IMR-90 (cell line): ENCODE measurements around the gene SMAD4. TPM values are rescaled to one million over a fixed set of nuclear protein-coding genes. Genes with fewer than 3 reads are reported as not detected.
A peak's percentile ranks its signal among the peaks of the same experiment; 100 is the strongest.

Experiments
- ATAC-seq: fragments of 200-7000 bp; cut with Tn5 transposase; 2 replicates; pipeline ENCODE4 v1.9.1; 2020; ENCODE audit warnings: low read depth, mild to moderate bottlenecking, moderate library complexity
- BruUV-seq: library from RNA; stranded (reverse); fragments of 400-500 nt; replicated peaks from 2 replicates; lab custom pipeline; 2021; lab: Mats Ljungman, UMichigan
- CTCF ChIA-PET: fragments of 300-600 bp; formaldehyde crosslinking; extraction: SDS; loops from one replicate; lab custom pipeline; 2021; ENCODE audit warnings: antibody characterized with exemption; lab: Yijun Ruan, JAX
- POLR2A ChIA-PET: fragments of 300-600 bp; sonication (Branson Sonifier 250); formaldehyde crosslinking; loops from one replicate; lab custom pipeline; 2022; ENCODE audit warnings: antibody characterized with exemption; ENCODE audit not compliant: unreplicated experiment; lab: Charles Lee
- DNase-seq: peaks from one replicate; pipeline ENCODE4 v3.0.0; 2013
- H2AFZ ChIP-seq: replicated peaks from 2 replicates; pipeline ENCODE3; 2013; ENCODE audit warnings: low read length, mild to moderate bottlenecking; ENCODE audit not compliant: poor library complexity
- H2AK5ac ChIP-seq: 2 replicates; pipeline ENCODE4 v1.6.1; 2013; ENCODE audit warnings: low read depth, low read length, inconsistent platforms
- H2AK9ac ChIP-seq: replicated peaks from 2 replicates; pipeline ENCODE3; 2013; ENCODE audit warnings: mild to moderate bottlenecking, low read depth, low read length, moderate library complexity; ENCODE audit not compliant: poor library complexity
- H2BK120ac ChIP-seq: 2 replicates; pipeline ENCODE4 v1.6.1; 2013; ENCODE audit warnings: low read depth, low read length, inconsistent platforms
- H2BK15ac ChIP-seq: 3 replicates; pipeline ENCODE4 v1.6.1; 2013; ENCODE audit warnings: low read depth, low read length, inconsistent platforms
- H2BK20ac ChIP-seq: 2 replicates; pipeline ENCODE4 v1.6.1; 2013; ENCODE audit warnings: low read depth, mild to moderate bottlenecking, inconsistent platforms, low read length, moderate library complexity
- H2BK5ac ChIP-seq: 2 replicates; pipeline ENCODE4 v1.6.1; 2013; ENCODE audit warnings: mild to moderate bottlenecking, low read depth, low read length, inconsistent platforms; ENCODE audit not compliant: poor library complexity, severe bottlenecking
- H3K14ac ChIP-seq: replicated peaks from 2 replicates; pipeline ENCODE4 v1.6.1; 2013; ENCODE audit warnings: low read depth, low read length, inconsistent platforms
- H3K18ac ChIP-seq: 2 replicates; pipeline ENCODE4 v1.6.1; 2013; ENCODE audit warnings: low read depth, low read length, control low read depth
- H3K23ac ChIP-seq: 2 replicates; pipeline ENCODE4 v1.6.1; 2013; ENCODE audit warnings: low read depth, low read length, inconsistent platforms
- H3K27ac ChIP-seq: 2 replicates; pipeline ENCODE4 v1.5.1; 2013; ENCODE audit warnings: mild to moderate bottlenecking, control low read depth, low read length; ENCODE audit not compliant: insufficient read depth
- H3K27me3 ChIP-seq: 2 replicates; pipeline ENCODE4 v1.6.1; 2013; ENCODE audit warnings: low read length; ENCODE audit not compliant: control insufficient read depth, insufficient read depth
- H3K36me3 ChIP-seq: 2 replicates; pipeline ENCODE4 v1.6.1; 2013; ENCODE audit warnings: low read length, mixed read lengths; ENCODE audit not compliant: control insufficient read depth, insufficient read depth
- H3K4ac ChIP-seq: 2 replicates; pipeline ENCODE4 v1.6.1; 2013; ENCODE audit warnings: low read depth, low read length, inconsistent platforms
- H3K4me1 ChIP-seq: 2 replicates; pipeline ENCODE4 v1.6.1; 2013; ENCODE audit warnings: low read length, mixed read lengths; ENCODE audit not compliant: control insufficient read depth, insufficient read depth
- H3K4me2 ChIP-seq: 2 replicates; pipeline ENCODE4 v1.6.1; 2013; ENCODE audit warnings: low read depth, mild to moderate bottlenecking, control low read depth, low read length, moderate library complexity
- H3K4me3 ChIP-seq: 2 replicates; pipeline ENCODE4 v1.5.1; 2013; ENCODE audit warnings: low read depth, mild to moderate bottlenecking, control low read depth, low read length, moderate library complexity; ENCODE audit not compliant: insufficient read depth
- H3K56ac ChIP-seq: 2 replicates; pipeline ENCODE4 v1.6.1; 2013; ENCODE audit warnings: low read length, inconsistent platforms; ENCODE audit not compliant: insufficient read depth; ENCODE audit errors: extremely low read depth
- H3K79me1 ChIP-seq, 2 experiments: 2 replicates each; pipeline ENCODE4 v1.6.1; 2013; ENCODE audit warnings: low read length in 2 of 2, inconsistent platforms in 1 of 2, low read depth in 1 of 2
- H3K9ac ChIP-seq: 2 replicates; pipeline ENCODE4 v1.6.1; 2013; ENCODE audit warnings: low read depth, low read length, control low read depth
- H3K9me1 ChIP-seq: 2 replicates; pipeline ENCODE4 v1.6.1; 2013; ENCODE audit warnings: low read length, inconsistent platforms; ENCODE audit not compliant: insufficient read depth
- H3K9me3 ChIP-seq: 2 replicates; pipeline ENCODE4 v1.6.1; 2013; ENCODE audit warnings: low read length; ENCODE audit not compliant: control insufficient read depth, insufficient read depth
- H4K20me1 ChIP-seq: 2 replicates; pipeline ENCODE4 v1.6.1; 2013; ENCODE audit warnings: low read length, inconsistent platforms; ENCODE audit not compliant: insufficient read depth
- H4K5ac ChIP-seq: 2 replicates; pipeline ENCODE4 v1.6.1; 2013; ENCODE audit warnings: mild to moderate bottlenecking, low read depth, low read length, control low read depth
- H4K8ac ChIP-seq, 2 experiments: 2 replicates each; pipeline ENCODE4 v1.6.1; 2013; ENCODE audit warnings: low read depth in 2 of 2, low read length in 2 of 2, control low read depth in 1 of 2, inconsistent platforms in 1 of 2
- H4K91ac ChIP-seq: 2 replicates; pipeline ENCODE4 v1.6.1; 2013; ENCODE audit warnings: low read depth, low read length, inconsistent platforms; ENCODE audit not compliant: insufficient read depth
- CEBPB ChIP-seq: IDR thresholded peaks from 2 replicates; pipeline ENCODE4 v1.6.1; 2012; ENCODE audit warnings: low read depth, low read length, improper control_type of control experiment
- WGBS, 2 experiments: methylation state at CpG; one replicate each; pipeline versions ENCODE4 v1.1.5 to v1.1.7; 2013; ENCODE audit warnings: missing lambda C conversion rate in 2 of 2; ENCODE audit not compliant: insufficient read length in 1 of 2; ENCODE audit errors: extremely low coverage in 2 of 2; 5-methylcytosine and 5-hydroxymethylcytosine counted together
- dilution Hi-C: fragments of 300-500 bp; cut with HindIII; formaldehyde crosslinking; loops from one replicate; pipeline ENCODE4 v1.14.3; 2018; ENCODE audit warnings: low sequenced_read_pairs; ENCODE audit not compliant: unreplicated experiment
- in situ Hi-C: fragments of 300-500 bp; cut with MboI; formaldehyde crosslinking; loops from 3 replicates; pipeline ENCODE4 v1.14.3; 2019; ENCODE audit warnings: low sequenced_read_pairs, inconsistent platforms, mixed read lengths
- intact Hi-C: fragments of 100-400 bp; cut with micrococcal nuclease; formaldehyde crosslinking; loops from 2 replicates; pipeline ENCODE4 v1.10.0; 2022
- polyA plus RNA-seq, 3 experiments: library from polyadenylated mRNA; depleted of rRNA; stranded (reverse); fragments of >200 nt; gene quantifications; 2 replicates each; pipeline ENCODE4 v1.2.3, GENCODE V29; 2012; ENCODE audit warnings: low replicate concordance in 1 of 3
- total RNA-seq: library from RNA; depleted of rRNA; stranded (reverse); fragments of >200 nt; gene quantifications from 2 replicates; pipeline ENCODE4 v1.2.3, GENCODE V29; 2012
- TF ChIP-seq, protein P1 (sequence below): fragments of 150-350 bp; IDR thresholded peaks from 2 replicates; pipeline ENCODE4 v1.6.1; 2016; ENCODE audit warnings: low read depth, mild to moderate bottlenecking, low read length, moderate library complexity, borderline replicate concordance

SMAD4 gene
- total and polyA plus RNA-seq, 2 of the 4 experiments (the other 2 are of a cell fraction), result 57.6 to 145 TPM

DNA sequence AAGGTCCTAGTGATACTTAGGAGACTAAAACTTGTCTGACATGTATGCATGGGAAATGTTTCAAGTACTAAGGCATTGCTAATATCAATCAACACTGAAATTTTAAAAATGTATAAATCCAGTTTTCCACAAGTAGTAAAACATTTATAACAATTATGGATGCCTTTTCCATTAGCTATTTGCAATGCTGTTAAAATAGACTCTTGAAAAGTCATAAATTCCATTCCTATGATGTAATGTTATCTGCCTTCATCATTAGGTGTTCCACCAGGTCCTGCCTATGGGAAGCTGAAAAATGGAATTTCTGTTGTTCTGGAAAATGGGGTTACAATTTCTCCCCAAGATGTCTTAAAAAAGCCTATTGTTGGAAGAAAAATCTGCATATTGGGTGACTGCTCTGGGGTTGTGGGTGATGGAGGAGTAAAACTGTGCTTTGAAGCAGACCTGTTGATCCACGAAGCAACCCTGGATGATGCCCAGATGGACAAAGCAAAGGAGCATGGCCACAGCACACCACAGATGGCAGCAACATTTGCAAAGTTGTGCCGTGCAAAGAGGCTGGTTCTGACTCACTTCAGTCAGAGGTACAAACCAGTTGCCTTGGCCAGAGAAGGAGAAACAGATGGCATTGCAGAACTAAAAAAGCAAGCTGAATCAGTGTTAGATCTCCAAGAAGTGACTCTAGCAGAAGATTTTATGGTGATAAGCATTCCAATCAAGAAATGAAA, 43.5 kb upstream of the SMAD4 start:
- 0 out of 2 replicates have a peak overlapping the region, but pooled peaks have one; percentile 39 for H3K23ac ChIP-seq
- no peaks in the 10 kb centered on the region for H3K27me3 ChIP-seq
- POLR2A ChIA-PET, result interaction anchor here (0.6 kb wide), 1 partner anchor 19 kb away, joined by 3 read pairs; no protein-coding TSS in a partner anchor
- no peak overlapping the region for H4K91ac ChIP-seq
- ATAC-seq (peak; percentile 59), DNase-seq (peak; percentile 65)
- no peak overlapping the region for H2AK5ac ChIP-seq
- H3K9me3 ChIP-seq, result no peaks in the 10 kb centered on the region
- no peak overlapping the region for H3K27ac ChIP-seq
- peak overlapping the region; percentile 19 for H2BK5ac ChIP-seq
- dilution Hi-C loops (no loop called here), in situ Hi-C loops (no loop called here), intact Hi-C loops (no loop called here)
- H2BK120ac ChIP-seq, result peak overlapping the region; percentile 40; the same call in 1 of the 2 replicates
- TF ChIP-seq, protein P1, sequence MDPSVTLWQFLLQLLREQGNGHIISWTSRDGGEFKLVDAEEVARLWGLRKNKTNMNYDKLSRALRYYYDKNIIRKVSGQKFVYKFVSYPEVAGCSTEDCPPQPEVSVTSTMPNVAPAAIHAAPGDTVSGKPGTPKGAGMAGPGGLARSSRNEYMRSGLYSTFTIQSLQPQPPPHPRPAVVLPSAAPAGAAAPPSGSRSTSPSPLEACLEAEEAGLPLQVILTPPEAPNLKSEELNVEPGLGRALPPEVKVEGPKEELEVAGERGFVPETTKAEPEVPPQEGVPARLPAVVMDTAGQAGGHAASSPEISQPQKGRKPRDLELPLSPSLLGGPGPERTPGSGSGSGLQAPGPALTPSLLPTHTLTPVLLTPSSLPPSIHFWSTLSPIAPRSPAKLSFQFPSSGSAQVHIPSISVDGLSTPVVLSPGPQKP, result no peak
- TF ChIP-seq CEBPB, result peak; percentile 16; the same call in 1 of the 2 replicates
- 0 out of 2 replicates have a peak overlapping the region, but pooled peaks have one; percentile 49 for H2BK20ac ChIP-seq
- H3K4me1 ChIP-seq, result peaks cover 10% of the 10 kb centered on the region
- BruUV-seq, result no TSS peak
- H2AK9ac ChIP-seq, result no peak overlapping the region
- no peak overlapping the region for H3K4me3 ChIP-seq
- H4K20me1 ChIP-seq, result 0 out of 2 replicates have a peak, but pooled peaks cover 3% of the 10 kb centered on the region
- peaks cover 5 to 6% of the 10 kb centered on the region in 2 experiments; a peak in 2 of 4 replicates for H3K79me1 ChIP-seq
- no peak overlapping the region for H3K9ac ChIP-seq
- CTCF ChIA-PET, result interaction anchor here (1.2 kb wide), 1 partner anchor 16 kb away, joined by 3 read pairs; no protein-coding TSS in a partner anchor
- 0 out of 2 replicates have a peak overlapping the region, but pooled peaks have one; percentile 6 for H3K4me2 ChIP-seq
- H4K5ac ChIP-seq, result no peak overlapping the region
- H3K9me1 ChIP-seq, result peaks cover 6% of the 10 kb centered on the region
- peak overlapping the region; percentile 64; the same call in 1 of the 2 replicates for H3K4ac ChIP-seq
- peak overlapping the region in 1 of 2 experiments; percentile 8; a peak in 1 of 4 replicates for H4K8ac ChIP-seq
- WGBS, 2 experiments, result 82% methylated on average over 2 of the region's 2 CpGs; no CpG with 5 or more reads in 1 of the 2 experiments
- H2BK15ac ChIP-seq, result no peak overlapping the region
- no peak overlapping the region for H3K56ac ChIP-seq
- H3K18ac ChIP-seq, result no peak overlapping the region
- H2AFZ ChIP-seq, result peak overlapping the region; percentile 76
- peaks cover 7% of the 10 kb centered on the region; the same call in 1 of the 2 replicates for H3K36me3 ChIP-seq
- no peak overlapping the region for H3K14ac ChIP-seq
